Ovary (tissue), 3 donors: Measurements from ENCODE around the gene VPS37D.

Experiments
- CTCF ChIP-seq, 3 donors: fragments of 450-650 bp in 2 of 3; fragments of 200-600 bp in 1 of 3; IDR thresholded peaks; one replicate each; pipeline versions ENCODE4 v1.5.1 to v1.8.0; 2016 to 2022; ENCODE audit warnings: antibody characterized with exemption in 3 of 3, mild to moderate bottlenecking in 1 of 3
- EP300 ChIP-seq: sonication (generic); formaldehyde crosslinking; IDR thresholded peaks from one replicate; pipeline ENCODE4 v1.6.1; 2017; ENCODE audit warnings: antibody characterized with exemption
- POLR2A ChIP-seq: fragments of 450-650 bp; IDR thresholded peaks from one replicate; pipeline ENCODE4 v1.6.1; 2017; ENCODE audit warnings: antibody characterized with exemption, mild to moderate bottlenecking, moderate library complexity
- donor health status: DM: no; HTN: no; CAD: no.

DNA sequence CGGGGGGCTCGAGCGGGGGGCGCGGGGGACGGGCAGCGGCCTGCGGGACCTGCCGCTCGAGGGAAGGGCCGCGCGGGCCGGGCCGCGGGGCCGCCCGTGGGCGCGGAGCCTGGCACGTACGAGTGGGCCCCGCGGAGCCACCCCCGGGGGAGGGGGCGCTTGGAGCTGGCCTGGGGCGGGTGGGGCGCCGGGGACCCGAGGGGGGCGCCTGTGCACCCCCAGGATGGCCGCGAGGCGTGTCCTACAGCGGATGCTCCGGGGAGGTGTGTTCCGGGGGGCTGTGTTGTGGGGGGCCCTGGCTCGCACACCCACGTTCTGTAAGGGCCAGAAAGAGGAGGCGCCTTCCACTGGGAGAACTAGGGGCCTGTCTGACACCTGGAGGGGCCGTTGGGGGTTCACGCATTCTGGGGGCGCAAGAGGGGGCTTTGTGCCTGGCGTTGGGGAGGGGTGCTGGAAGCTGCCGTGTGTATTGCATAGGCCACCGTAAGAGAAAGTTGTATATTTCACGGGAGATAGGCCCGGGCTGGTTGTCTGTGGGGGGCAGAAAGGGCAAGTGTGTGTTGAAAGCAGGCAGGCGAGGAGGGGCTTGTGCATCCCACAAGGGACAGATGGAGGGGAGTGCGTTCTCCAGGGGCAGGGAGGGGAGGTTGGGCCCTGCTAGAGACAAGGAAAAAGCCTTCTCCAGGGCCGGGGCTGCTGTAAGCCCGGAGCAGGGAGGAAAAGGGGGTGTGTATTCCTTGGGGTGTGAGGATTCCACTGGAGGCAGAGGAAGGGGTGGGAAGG is 663 bp downstream of the VPS37D start:
- TF ChIP-seq CTCF (IDR thresholded peaks at IDR 0.05) (no peak), EP300 (no peak), POLR2A (no peak)
